Measurements from ENCODE around the gene LMO1. TPM values are rescaled to one million over a fixed set of nuclear protein-coding genes. Genes with fewer than 3 reads are reported as not detected.

LMO1 gene
- total and polyA plus RNA-seq, 2 experiments from 2014 or later = 0.33 TPM; not detected in 1

GRCh38 chr11:8222820-8223512 lies 40.7 kb downstream of the LMO1 start:
- Histone ChIP-seq H3K9me3 (ENCODE audit: low read depth) (no peaks in the 10 kb centered on the region), H3K79me2 (no peaks in the 10 kb centered on the region), H3K36me3 (replicated peaks; ENCODE audit: insufficient read depth, low read depth) (no peaks in the 10 kb centered on the region)

GRCh38 chr11:8221917-8222495 lies 41.7 kb downstream of the LMO1 start:
- no peak for DNase-seq (ENCODE audit: low spot score)
- TF ChIP-seq EZH2 (IDR thresholded peaks at IDR 0.05; ENCODE audit: borderline replicate concordance) = no peak
- no peak for TF ChIP-seq EZH2phosphoT487 (IDR thresholded peaks at IDR 0.05; ENCODE audit: low read depth, severe bottlenecking, unreplicated experiment)
- TF ChIP-seq CTCF (IDR thresholded peaks at IDR 0.05; ENCODE audit: poor library complexity) = no peak
- no peak overlapping the region for H3K27ac ChIP-seq
- no peak overlapping the region for H3K4me2 ChIP-seq
- H3K36me3 ChIP-seq (replicated peaks; ENCODE audit: insufficient read depth, low read depth) = no peaks in the 10 kb centered on the region
- H3K79me2 ChIP-seq = no peaks in the 10 kb centered on the region
- WGBS (ENCODE audit: low lambda C conversion rate, missing lambda C conversion rate) = 82% methylated on average over 8 of the region's 8 CpGs
- no peak overlapping the region for H3K4me3 ChIP-seq
- no peaks in the 10 kb centered on the region for H3K4me1 ChIP-seq (ENCODE audit: insufficient read depth)
- no peaks in the 10 kb centered on the region for H3K9me3 ChIP-seq (ENCODE audit: low read depth)
- no peak overlapping the region for H2AFZ ChIP-seq
- H3K9me2 ChIP-seq (replicated peaks; ENCODE audit: insufficient read depth) = no peaks in the 10 kb centered on the region
- H3K27me3 ChIP-seq = no peaks in the 10 kb centered on the region
- no peaks in the 10 kb centered on the region for H4K20me1 ChIP-seq (ENCODE audit: insufficient read depth, poor library complexity, severe bottlenecking)

More at GRCh38 chr11:8222820-8223512, 40.7 kb downstream of the LMO1 start:
- no peaks in the 10 kb centered on the region for H3K4me1 ChIP-seq (ENCODE audit: insufficient read depth)
- 75% methylated on average over 6 of the region's 6 CpGs for whole genome bisulfite sequencing (ENCODE audit: low lambda C conversion rate, missing lambda C conversion rate)
- H3K4me2 ChIP-seq = no peak overlapping the region
- no peaks in the 10 kb centered on the region for H4K20me1 ChIP-seq (ENCODE audit: insufficient read depth, poor library complexity, severe bottlenecking)
- no peak overlapping the region for H2AFZ ChIP-seq
- no peak for TF ChIP-seq CTCF (IDR thresholded peaks at IDR 0.05; ENCODE audit: poor library complexity)
- no peak for TF ChIP-seq EZH2 (IDR thresholded peaks at IDR 0.05; ENCODE audit: borderline replicate concordance)
- TF ChIP-seq EZH2phosphoT487 (IDR thresholded peaks at IDR 0.05; ENCODE audit: low read depth, severe bottlenecking, unreplicated experiment) = no peak
- no peak overlapping the region for H3K27ac ChIP-seq
- H3K9me2 ChIP-seq (replicated peaks; ENCODE audit: insufficient read depth) = no peaks in the 10 kb centered on the region
- no peak for DNase-seq (ENCODE audit: low spot score)
- no peak overlapping the region for H3K4me3 ChIP-seq
- H3K27me3 ChIP-seq = no peaks in the 10 kb centered on the region

- Histone ChIP-seq H3K4me3 (no peak overlapping the region), H3K4me1 (ENCODE audit: insufficient read depth) (no peaks in the 10 kb centered on the region), H3K4me2 (no peak overlapping the region), H4K20me1 (ENCODE audit: insufficient read depth, poor library complexity, severe bottlenecking) (no peaks in the 10 kb centered on the region), H3K9me2 (replicated peaks; ENCODE audit: insufficient read depth) (no peaks in the 10 kb centered on the region), H3K79me2 (no peaks in the 10 kb centered on the region), H3K27ac (no peak overlapping the region), H2AFZ (no peak overlapping the region), H3K9me3 (ENCODE audit: low read depth) (no peaks in the 10 kb centered on the region), H3K27me3 (no peaks in the 10 kb centered on the region), H3K36me3 (replicated peaks; ENCODE audit: insufficient read depth, low read depth) (no peaks in the 10 kb centered on the region)
- WGBS (ENCODE audit: low lambda C conversion rate, missing lambda C conversion rate) = 95% methylated on average over 8 of the region's 8 CpGs
- TF ChIP-seq EZH2phosphoT487 (IDR thresholded peaks at IDR 0.05; ENCODE audit: low read depth, severe bottlenecking, unreplicated experiment) (no peak), CTCF (IDR thresholded peaks at IDR 0.05; ENCODE audit: poor library complexity) (no peak), EZH2 (IDR thresholded peaks at IDR 0.05; ENCODE audit: borderline replicate concordance) (no peak)
- no peak for DNase-seq (ENCODE audit: low spot score)
These were observed 42.5 kb downstream of the LMO1 start for GRCh38 chr11:8221046-8221723.
